Mammary epithelial cell (primary cell): ENCODE results near the gene SCRN3.

Experiments used
- CTCF ChIP-seq, 2 donors: IDR thresholded peaks in 1 of 2; conservative IDR thresholded peaks in 1 of 2; 2 replicates each; pipeline ENCODE4 v1.5.1; 2011 to 2012; ENCODE audit warnings: inconsistent platforms in 2 of 2, low read length in 2 of 2, mild to moderate bottlenecking in 2 of 2, control low read depth in 1 of 2, low read depth in 1 of 2; ENCODE audit not compliant: insufficient read depth in 1 of 2; ENCODE audit errors: extremely low read depth in 1 of 2
- EZH2 ChIP-seq: IDR thresholded peaks from 2 replicates; pipeline ENCODE4 v1.6.1; 2012; ENCODE audit warnings: low read length, inconsistent platforms, borderline replicate concordance

- TF ChIP-seq CTCF (conservative IDR thresholded peaks at IDR 0.05 in 1 of 2, IDR thresholded peaks at IDR 0.05 in 1 of 2; ENCODE audit: extremely low read depth in 1 of 2, insufficient read depth in 1 of 2, low read depth in 1 of 2, low read length in 2 of 2) (no peak), EZH2 (no peak)
Measured at GRCh38 chr2:174350593-174351181, 44.8 kb upstream of the SCRN3 start.
